Transverse colon (tissue), 4 donors: ENCODE data around the gene NEDD4L. TPM values are rescaled to one million over a fixed set of nuclear protein-coding genes. Genes with fewer than 3 reads are reported as not detected.

Experiments used
- DNase-seq: peaks from one replicate; pipeline ENCODE4 v3.0.0-alpha.2; 2019
- H3K27ac ChIP-seq, 4 donors: fragments of 200-600 bp; sonication (generic); 2 replicates each; pipeline ENCODE4 v1.5.1; 2016 to 2018; ENCODE audit warnings: inconsistent platforms in 4 of 4
- H3K27me3 ChIP-seq: fragments of 200-600 bp; sonication (generic); 2 replicates; pipeline ENCODE4 v1.5.1; 2017; ENCODE audit warnings: inconsistent platforms
- H3K36me3 ChIP-seq, 4 donors: fragments of 200-600 bp; sonication (generic); 2 replicates each; pipeline ENCODE4 v1.5.1; 2017 to 2019; ENCODE audit warnings: inconsistent platforms in 4 of 4
- H3K4me1 ChIP-seq, 4 donors: fragments of 200-600 bp; sonication (generic); 2 replicates each; pipeline ENCODE4 v1.5.1; 2017 to 2020; ENCODE audit warnings: inconsistent platforms in 4 of 4
- H3K4me3 ChIP-seq, 4 donors: fragments of 200-600 bp; sonication (generic); 1 replicate in 1 of 4; 2 replicates in 3 of 4; pipeline versions ENCODE4 v1.5.1 to v1.6.1; 2017 to 2019; ENCODE audit warnings: inconsistent platforms in 4 of 4
- H3K9me3 ChIP-seq, 2 donors: fragments of 200-600 bp; sonication (generic); 2 replicates each; pipeline ENCODE4 v1.5.1; 2017 to 2019; ENCODE audit warnings: inconsistent platforms in 2 of 2
- EP300 ChIP-seq: sonication (generic); formaldehyde crosslinking; IDR thresholded peaks from one replicate; pipeline ENCODE4 v1.6.1; 2017; ENCODE audit warnings: antibody characterized with exemption, low read depth
- POLR2A ChIP-seq: fragments of 450-650 bp; IDR thresholded peaks from one replicate; pipeline ENCODE4 v1.6.1; 2016; ENCODE audit warnings: antibody characterized with exemption, mild to moderate bottlenecking, moderate library complexity
- POLR2AphosphoS5 ChIP-seq, 3 donors: sonication (generic); formaldehyde crosslinking; IDR thresholded peaks; one replicate each; pipeline ENCODE4 v1.6.1; 2016; ENCODE audit warnings: antibody characterized with exemption in 3 of 3
- WGBS, 2 donors: methylation state at CpG; one replicate each; pipeline ENCODE4 v1.1.5; 2018; ENCODE audit warnings: low coverage in 1 of 2; 5-methylcytosine and 5-hydroxymethylcytosine counted together
- in situ Hi-C, 4 donors: fragments of 200-750 bp; cut with MboI; loops; one replicate each; pipeline versions ENCODE4 v1.15.0 to v1.15.1; 2017; ENCODE audit warnings: low sequenced_read_pairs in 3 of 4, low pct_ligation_motif_present in 1 of 4, low pct_unique_long_range_greater_than_20kb in 1 of 4
- intact Hi-C: fragments of 100-400 bp; cut with DNase I; formaldehyde crosslinking; loops from one replicate; pipeline ENCODE4 v1.15.1; 2023; ENCODE audit warnings: low total_unique reads
- total RNA-seq, 4 donors: library from RNA; depleted of rRNA; stranded (reverse); fragments of >200 nt; gene quantifications; one replicate each; pipeline ENCODE4 v1.1.0, GENCODE V29; 2016
- TF ChIP-seq, protein P1 (sequence below), 5 experiments: fragments of 200-600 bp in 3 of 5; fragments of 450-650 bp in 2 of 5; sonication (generic) in 3 of 5; IDR thresholded peaks; 1 replicate in 2 of 5; 2 replicates in 3 of 5; pipeline ENCODE4 v1.5.1; 2016 to 2017; ENCODE audit warnings: antibody characterized with exemption in 5 of 5, inconsistent platforms in 3 of 5, mild to moderate bottlenecking in 2 of 5, moderate library complexity in 1 of 5

NEDD4L gene
- total RNA-seq, 4 donors from 2014 or later, result 217 to 773 (median 305) TPM

- peak overlapping the region; percentile 44 to 64 (median 59) for H3K27ac ChIP-seq
- in situ Hi-C loops (no loop called here), intact Hi-C loops (no loop called here)
- no peaks in the 10 kb centered on the region for H3K9me3 ChIP-seq
- TF ChIP-seq POLR2A (no peak), POLR2AphosphoS5 (IDR thresholded peaks at IDR 0.05) (no peak), EP300 (no peak)
- TF ChIP-seq, protein P1, sequence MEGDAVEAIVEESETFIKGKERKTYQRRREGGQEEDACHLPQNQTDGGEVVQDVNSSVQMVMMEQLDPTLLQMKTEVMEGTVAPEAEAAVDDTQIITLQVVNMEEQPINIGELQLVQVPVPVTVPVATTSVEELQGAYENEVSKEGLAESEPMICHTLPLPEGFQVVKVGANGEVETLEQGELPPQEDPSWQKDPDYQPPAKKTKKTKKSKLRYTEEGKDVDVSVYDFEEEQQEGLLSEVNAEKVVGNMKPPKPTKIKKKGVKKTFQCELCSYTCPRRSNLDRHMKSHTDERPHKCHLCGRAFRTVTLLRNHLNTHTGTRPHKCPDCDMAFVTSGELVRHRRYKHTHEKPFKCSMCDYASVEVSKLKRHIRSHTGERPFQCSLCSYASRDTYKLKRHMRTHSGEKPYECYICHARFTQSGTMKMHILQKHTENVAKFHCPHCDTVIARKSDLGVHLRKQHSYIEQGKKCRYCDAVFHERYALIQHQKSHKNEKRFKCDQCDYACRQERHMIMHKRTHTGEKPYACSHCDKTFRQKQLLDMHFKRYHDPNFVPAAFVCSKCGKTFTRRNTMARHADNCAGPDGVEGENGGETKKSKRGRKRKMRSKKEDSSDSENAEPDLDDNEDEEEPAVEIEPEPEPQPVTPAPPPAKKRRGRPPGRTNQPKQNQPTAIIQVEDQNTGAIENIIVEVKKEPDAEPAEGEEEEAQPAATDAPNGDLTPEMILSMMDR (IDR thresholded peaks at IDR 0.05), result no peak
- DNase-seq, result no peak
- WGBS, 2 donors, result 85 to 100% methylated on average over 1 of the region's 1 CpG
- no peaks in the 10 kb centered on the region for H3K27me3 ChIP-seq
- H3K4me1 ChIP-seq, result peaks cover 9 to 58% (median 42%) of the 10 kb centered on the region in 4 donors
- H3K4me3 ChIP-seq, result no peak overlapping the region
- no peaks in the 10 kb centered on the region for H3K36me3 ChIP-seq
Observed at GRCh38 chr18:58096658-58097057, 52.6 kb downstream of the NEDD4L start.

DNA sequence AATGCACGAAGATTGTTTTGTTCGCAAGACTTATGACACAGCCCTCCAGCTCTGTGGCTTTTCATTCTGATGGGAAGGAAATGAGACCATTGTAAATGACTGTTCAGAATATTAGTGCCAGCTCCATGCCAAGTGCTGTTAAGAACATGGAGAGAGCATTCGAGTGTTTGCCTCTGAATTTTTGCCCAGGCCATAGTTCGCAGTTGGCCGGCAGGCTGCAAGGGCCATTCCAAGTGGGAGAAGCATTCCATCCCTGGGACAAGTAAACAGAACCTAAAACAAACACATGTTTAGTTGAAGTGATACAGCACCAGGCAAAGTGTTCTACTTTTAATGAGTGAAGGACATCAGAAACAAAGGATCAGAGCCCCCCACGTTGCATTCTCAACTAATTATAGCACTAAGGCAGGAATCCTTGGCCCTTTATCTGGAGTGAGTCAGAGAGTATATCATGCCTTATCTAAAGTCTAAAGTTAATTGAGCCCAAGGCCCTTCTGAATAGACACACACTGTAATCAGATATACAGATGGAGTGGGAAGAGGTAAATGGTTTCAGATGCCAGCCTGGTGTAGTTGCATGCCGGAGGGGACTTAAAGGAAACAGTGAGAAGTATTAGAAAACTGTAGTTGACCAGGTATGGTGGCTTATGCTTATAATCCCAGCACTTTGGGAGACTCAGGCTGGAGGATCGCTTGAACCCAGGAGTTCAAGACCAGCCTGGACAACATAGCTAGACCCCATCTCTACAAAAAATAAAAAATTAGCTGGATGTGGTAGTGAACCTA is 53.3 kb downstream of the NEDD4L start:
- Histone ChIP-seq H3K36me3 (no peaks in the 10 kb centered on the region), H3K27me3 (no peaks in the 10 kb centered on the region), H3K4me3 (no peak overlapping the region), H3K9me3 (no peaks in the 10 kb centered on the region), H3K4me1 (peaks cover 9 to 58% (median 42%) of the 10 kb centered on the region in 4 donors), H3K27ac (peak overlapping the region; percentile 44 to 64 (median 59))
- TF ChIP-seq, protein P1 (IDR thresholded peaks at IDR 0.05), result no peak
- no peak for TF ChIP-seq POLR2A
- TF ChIP-seq POLR2AphosphoS5 (IDR thresholded peaks at IDR 0.05), result no peak
- TF ChIP-seq EP300, result no peak
- in situ Hi-C loops (no loop called here), intact Hi-C loops (no loop called here)
- no peak for DNase-seq
- 43 to 44% methylated on average over 5 to 8 of the region's 8 CpGs for WGBS, 2 donors

DNA sequence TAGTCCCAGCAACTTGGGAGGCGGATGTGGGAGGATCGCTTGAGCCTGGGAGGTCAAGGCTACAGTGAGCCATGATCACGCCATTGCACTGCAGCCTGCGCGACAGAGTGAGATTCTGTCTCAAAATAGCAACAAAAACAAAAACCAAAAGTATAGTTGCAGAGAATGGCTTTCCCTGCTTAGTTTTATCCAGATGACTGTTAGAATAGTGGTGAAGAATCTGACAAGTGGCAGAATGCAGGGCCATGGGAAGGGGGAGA is 53.8 kb downstream of the NEDD4L start:
- in situ Hi-C loops, result no loop called here
- Histone ChIP-seq H3K36me3 (no peaks in the 10 kb centered on the region), H3K9me3 (no peaks in the 10 kb centered on the region), H3K27ac (peak overlapping the region; percentile 15 to 61 (median 50)), H3K4me1 (peaks cover 9 to 61% (median 42%) of the 10 kb centered on the region in 4 donors), H3K4me3 (no peak overlapping the region), H3K27me3 (no peaks in the 10 kb centered on the region)
- DNase-seq, result no peak
- 78 to 100% methylated on average over 2 to 5 of the region's 5 CpGs for WGBS, 2 donors
- TF ChIP-seq POLR2A (no peak), POLR2AphosphoS5 (IDR thresholded peaks at IDR 0.05) (no peak), EP300 (no peak)
- TF ChIP-seq, protein P1 (IDR thresholded peaks at IDR 0.05), result no peak
- intact Hi-C loops, result no loop called here

- Histone ChIP-seq H3K4me1 (peaks cover 9 to 59% (median 34%) of the 10 kb centered on the region in 4 donors), H3K36me3 (no peaks in the 10 kb centered on the region), H3K4me3 (no peak overlapping the region), H3K27me3 (no peaks in the 10 kb centered on the region), H3K9me3 (no peaks in the 10 kb centered on the region), H3K27ac (no peak overlapping the region)
- DNase-seq, result no peak
- WGBS, 2 donors, result 75 to 96% methylated on average over 1 to 3 of the region's 3 CpGs
- TF ChIP-seq POLR2A (no peak), POLR2AphosphoS5 (IDR thresholded peaks at IDR 0.05) (no peak), EP300 (no peak)
- TF ChIP-seq, protein P1 (IDR thresholded peaks at IDR 0.05), result no peak
- intact Hi-C loops (no loop called here), in situ Hi-C loops (no loop called here)
Observed at GRCh38 chr18:58098706-58099105, 54.7 kb downstream of the NEDD4L start.
